Erythroblast (primary cell): ENCODE data around the gene EEF1G.
"Not testable (repeated sequence)": the region's sequence is repeated elsewhere in the genome, so short reads cannot be mapped to it uniquely, and the experiment has no call there.

ENCODE experiments used
- GATA1 ChIP-seq: IDR thresholded peaks from 2 replicates; pipeline ENCODE4 v1.6.1; 2011; ENCODE audit warnings: low read depth, mild to moderate bottlenecking, control low read depth, low read length, moderate library complexity
- POLR2A ChIP-seq: IDR thresholded peaks from 2 replicates; pipeline ENCODE4 v1.6.1; 2011; ENCODE audit warnings: mild to moderate bottlenecking, low read length

DNA sequence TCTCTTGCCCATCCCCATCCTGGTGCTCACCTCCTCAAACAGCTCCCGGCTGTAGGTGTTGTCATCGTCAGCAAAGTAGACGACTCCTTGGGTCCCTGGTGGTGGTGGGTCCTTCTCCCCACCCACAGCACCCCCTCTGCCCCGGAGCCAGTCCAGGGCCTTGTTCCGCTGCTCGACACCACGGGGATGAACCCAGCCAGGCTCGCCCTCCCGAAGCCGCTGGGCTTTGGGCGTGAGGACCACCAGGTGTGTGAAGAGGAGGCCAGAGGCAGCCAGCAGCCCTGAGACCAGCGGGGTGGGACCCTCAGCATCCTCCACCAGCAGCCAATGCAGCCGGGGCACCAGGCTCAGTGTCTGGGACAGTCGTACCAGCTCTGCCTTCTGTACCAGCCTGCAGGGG lies 43.3 kb upstream of the EEF1G start:
- TF ChIP-seq POLR2A, GATA1: not testable (repeated sequence)
